ENCODE data around the gene NARF. TPM values are rescaled to one million over a fixed set of nuclear protein-coding genes. Genes with fewer than 3 reads are reported as not detected.

Gene NARF
- total RNA-seq, 2 donors from 2014 or later, result 86.2 to 94.4 TPM

Other genes starting within 250 kb of the NARF start
- 10 to 100 TPM; 79.1 to 89.0 TPM for gene CCDC57, start 245.9 kb upstream of the NARF start, total RNA-seq
- gene SLC16A3, start 229.7 kb upstream of the NARF start, total RNA-seq, result 10 to 100 TPM; 47.2 to 56.2 TPM
- 100 to 1,000 TPM; 218 to 273 TPM for gene CSNK1D, start 185.0 kb upstream of the NARF start, total RNA-seq
- gene CD7, start 141.1 kb upstream of the NARF start, total RNA-seq, result 100 to 1,000 TPM; 119 to 122 TPM
- gene SECTM1, start 125.0 kb upstream of the NARF start, total RNA-seq, result 1 to 10 TPM; 4.4 to 6.0 TPM
- gene TEX19, start 99.5 kb upstream of the NARF start, total RNA-seq, result not detected
- gene UTS2R, start 87.0 kb upstream of the NARF start, total RNA-seq, result not detected
- 10 to 100 TPM; 32.2 to 33.4 TPM for gene HEXD, start 40.4 kb upstream of the NARF start, total RNA-seq
- gene OGFOD3, start 40.2 kb upstream of the NARF start, total RNA-seq, result 10 to 100 TPM; 15.8 to 16.5 TPM
- gene CYBC1, start 8.0 kb upstream of the NARF start, total RNA-seq, result 100 to 1,000 TPM; 110 to 121 TPM
- 10 to 100 TPM; 41.5 to 42.7 TPM for gene FOXK2, start 61.0 kb downstream of the NARF start, total RNA-seq
- gene WDR45B, start 189.7 kb downstream of the NARF start, total RNA-seq, result 10 to 100 TPM; 65.6 to 67.1 TPM
- gene RAB40B, start 240.0 kb downstream of the NARF start, total RNA-seq, result 1 to 10 TPM; 4.0 to 5.3 TPM